Measurements from ENCODE around the gene C1QTNF9B.

DNA sequence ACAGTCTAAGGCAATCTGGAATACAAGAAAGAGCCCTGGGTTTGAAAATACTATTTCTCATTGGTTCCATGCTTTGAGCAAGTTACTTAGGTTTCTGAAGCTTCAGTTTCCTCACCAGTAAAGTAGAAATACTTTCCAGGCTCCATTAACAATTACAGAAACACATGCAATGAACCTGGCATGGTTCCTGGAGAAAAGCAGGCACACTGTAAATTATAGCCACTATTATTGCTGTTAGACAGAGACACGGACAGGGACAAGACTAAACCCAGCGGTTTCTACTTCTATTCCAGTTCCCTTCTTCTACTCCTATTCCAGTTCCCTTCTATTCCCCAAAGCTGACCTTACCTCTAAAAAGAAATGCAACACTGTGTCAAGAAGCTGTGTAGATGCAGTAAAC is 49.3 kb downstream of the C1QTNF9B start:
- no peak for TF ChIP-seq POLR2A (IDR thresholded peaks at IDR 0.05)
- TF ChIP-seq, protein P1, sequence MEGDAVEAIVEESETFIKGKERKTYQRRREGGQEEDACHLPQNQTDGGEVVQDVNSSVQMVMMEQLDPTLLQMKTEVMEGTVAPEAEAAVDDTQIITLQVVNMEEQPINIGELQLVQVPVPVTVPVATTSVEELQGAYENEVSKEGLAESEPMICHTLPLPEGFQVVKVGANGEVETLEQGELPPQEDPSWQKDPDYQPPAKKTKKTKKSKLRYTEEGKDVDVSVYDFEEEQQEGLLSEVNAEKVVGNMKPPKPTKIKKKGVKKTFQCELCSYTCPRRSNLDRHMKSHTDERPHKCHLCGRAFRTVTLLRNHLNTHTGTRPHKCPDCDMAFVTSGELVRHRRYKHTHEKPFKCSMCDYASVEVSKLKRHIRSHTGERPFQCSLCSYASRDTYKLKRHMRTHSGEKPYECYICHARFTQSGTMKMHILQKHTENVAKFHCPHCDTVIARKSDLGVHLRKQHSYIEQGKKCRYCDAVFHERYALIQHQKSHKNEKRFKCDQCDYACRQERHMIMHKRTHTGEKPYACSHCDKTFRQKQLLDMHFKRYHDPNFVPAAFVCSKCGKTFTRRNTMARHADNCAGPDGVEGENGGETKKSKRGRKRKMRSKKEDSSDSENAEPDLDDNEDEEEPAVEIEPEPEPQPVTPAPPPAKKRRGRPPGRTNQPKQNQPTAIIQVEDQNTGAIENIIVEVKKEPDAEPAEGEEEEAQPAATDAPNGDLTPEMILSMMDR (IDR thresholded peaks at IDR 0.05), result no peak

Measured in adrenal gland (tissue), 5 donors.